ENCODE data around the gene MMGT1. TPM values are rescaled to one million over a fixed set of nuclear protein-coding genes. Genes with fewer than 3 reads are reported as not detected.

Gene MMGT1
- total and polyA plus RNA-seq, 2 donors (not counting 3 experiments of a cell fraction or from before 2014, with no cell fraction given) = 10.4 to 18.8 TPM

- FAIRE-seq (no peak), DNase-seq (ENCODE audit: low read depth, low spot score) (no peak)
- no peaks in the 10 kb centered on the region for H3K36me3 ChIP-seq (ENCODE audit: control insufficient read depth in 2 of 2, extremely low read depth in 1 of 2, insufficient read depth in 2 of 2, low read length in 2 of 2)
- H3K4me2 ChIP-seq (ENCODE audit: insufficient read depth, low read length) = no peak overlapping the region
- no peak overlapping the region for H3K9ac ChIP-seq (replicated peaks; ENCODE audit: extremely low read depth, insufficient read depth, low read length)
- dilution Hi-C loops (cut with MboI; ENCODE audit: extremely low pct_ligation_motif_present, low sequenced_read_pairs) (no loop called here), intact Hi-C loops (cut with micrococcal nuclease) (no loop called here)
- H3K27ac ChIP-seq (ENCODE audit: insufficient read depth, low read depth, low read length) = no peak overlapping the region
- H4K20me1 ChIP-seq (replicated peaks; ENCODE audit: control insufficient read depth, extremely low read depth, insufficient read depth, low read length) = no peaks in the 10 kb centered on the region
- no peak overlapping the region for H3K4me3 ChIP-seq (replicated peaks in 1 of 3; ENCODE audit: insufficient read depth in 1 of 3, low read depth in 1 of 3, low read length in 3 of 3)
- ChIA-PET CTCF (interaction anchor here (1.1 kb wide), 1 partner anchor 9 kb away, joined by 4 read pairs; no protein-coding TSS in a partner anchor), POLR2A (no interaction called here)
- H3K9me3 ChIP-seq (replicated peaks; ENCODE audit: control insufficient read depth, insufficient read depth, low read length) = no peaks in the 10 kb centered on the region
- no peak overlapping the region for H2AFZ ChIP-seq (ENCODE audit: low read depth, low read length)
- peaks cover 19% of the 10 kb centered on the region for H3K4me1 ChIP-seq (ENCODE audit: control insufficient read depth, extremely low read depth, insufficient read depth, low read length)
- H3K27me3 ChIP-seq (ENCODE audit: control insufficient read depth in 2 of 2, insufficient read depth in 2 of 2, low read length in 2 of 2) = no peaks in the 10 kb centered on the region
- no TSS peak for BruUV-seq (replicated peaks)
- no peaks in the 10 kb centered on the region for H3K79me2 ChIP-seq (ENCODE audit: control insufficient read depth, insufficient read depth, low read length)
- TF ChIP-seq POLR2AphosphoS5 (IDR thresholded peaks at IDR 0.05; ENCODE audit: insufficient read depth, low read depth, low read length) (no peak), POLR2A (IDR thresholded peaks at IDR 0.05; ENCODE audit: low read depth, low read length) (no peak), MAX (IDR thresholded peaks at IDR 0.05; ENCODE audit: insufficient read depth, insufficient read length) (no peak), FOS (IDR thresholded peaks at IDR 0.05; ENCODE audit: borderline replicate concordance, insufficient read depth, low read length) (no peak), MYC (IDR thresholded peaks at IDR 0.05; ENCODE audit: low read depth, low read length) (no peak)
- H3K9me1 ChIP-seq (replicated peaks; ENCODE audit: control insufficient read depth, extremely low read depth, insufficient read depth, low read length) = no peaks in the 10 kb centered on the region
Observed at GRCh38 chrX:136019226-136019625, 45.4 kb upstream of the MMGT1 start.

GRCh38 chrX:136016881-136017280 lies 43.1 kb upstream of the MMGT1 start:
- no peaks in the 10 kb centered on the region for H3K27me3 ChIP-seq (ENCODE audit: control insufficient read depth in 2 of 2, insufficient read depth in 2 of 2, low read length in 2 of 2)
- DNase-seq (ENCODE audit: low read depth, low spot score) (no peak), FAIRE-seq (no peak)
- ChIA-PET POLR2A (no interaction called here), CTCF (interaction anchor here (2.8 kb wide), 1 partner anchor 11 kb away, joined by 13 read pairs; no protein-coding TSS in a partner anchor)
- H3K9me3 ChIP-seq (replicated peaks; ENCODE audit: control insufficient read depth, insufficient read depth, low read length) = no peaks in the 10 kb centered on the region
- H3K36me3 ChIP-seq (ENCODE audit: control insufficient read depth in 2 of 2, extremely low read depth in 1 of 2, insufficient read depth in 2 of 2, low read length in 2 of 2) = no peaks in the 10 kb centered on the region
- no peaks in the 10 kb centered on the region for H3K9me1 ChIP-seq (replicated peaks; ENCODE audit: control insufficient read depth, extremely low read depth, insufficient read depth, low read length)
- H3K9ac ChIP-seq (replicated peaks; ENCODE audit: extremely low read depth, insufficient read depth, low read length) = no peak overlapping the region
- no peak overlapping the region for H2AFZ ChIP-seq (ENCODE audit: low read depth, low read length)
- H4K20me1 ChIP-seq (replicated peaks; ENCODE audit: control insufficient read depth, extremely low read depth, insufficient read depth, low read length) = no peaks in the 10 kb centered on the region
- no TSS peak for BruUV-seq (replicated peaks)
- intact Hi-C loops (cut with micrococcal nuclease) = no loop called here
- H3K4me1 ChIP-seq (ENCODE audit: control insufficient read depth, extremely low read depth, insufficient read depth, low read length) = peaks cover 12% of the 10 kb centered on the region
- TF ChIP-seq MAX (IDR thresholded peaks at IDR 0.05; ENCODE audit: insufficient read depth, insufficient read length) = no peak
- no peak for TF ChIP-seq GATA2 (IDR thresholded peaks at IDR 0.05; ENCODE audit: insufficient read depth, insufficient read length, low read depth, low read length)
- no peak for TF ChIP-seq JUN (IDR thresholded peaks at IDR 0.05; ENCODE audit: borderline replicate concordance, insufficient read depth, insufficient read length, low read depth)
- TF ChIP-seq MYC (IDR thresholded peaks at IDR 0.05; ENCODE audit: low read depth, low read length) = no peak
- TF ChIP-seq FOS (IDR thresholded peaks at IDR 0.05; ENCODE audit: borderline replicate concordance, insufficient read depth, low read length) = no peak
- no peak for TF ChIP-seq POLR2AphosphoS5 (IDR thresholded peaks at IDR 0.05; ENCODE audit: insufficient read depth, low read depth, low read length)
- no peak for TF ChIP-seq POLR2A (IDR thresholded peaks at IDR 0.05; ENCODE audit: low read depth, low read length)
- no peak for TF ChIP-seq EZH2 (IDR thresholded peaks at IDR 0.05; ENCODE audit: borderline replicate concordance, low read depth, low read length, severe bottlenecking)
- H3K4me2 ChIP-seq (ENCODE audit: insufficient read depth, low read length) = no peak overlapping the region
- no peak overlapping the region for H3K4me3 ChIP-seq (replicated peaks in 1 of 3; ENCODE audit: insufficient read depth in 1 of 3, low read depth in 1 of 3, low read length in 3 of 3)
- H3K27ac ChIP-seq (ENCODE audit: insufficient read depth, low read depth, low read length) = no peak overlapping the region
- dilution Hi-C loops (cut with MboI; ENCODE audit: extremely low pct_ligation_motif_present, low sequenced_read_pairs) = no loop called here
- no peaks in the 10 kb centered on the region for H3K79me2 ChIP-seq (ENCODE audit: control insufficient read depth, insufficient read depth, low read length)
